Right atrium auricular region (tissue), 2 donors: ENCODE results near the gene SELENOO. TPM values are rescaled to one million over a fixed set of nuclear protein-coding genes. Genes with fewer than 3 reads are reported as not detected.

Experiments
- DNase-seq: peaks from one replicate; pipeline ENCODE4 v3.0.0-alpha.2; 2019; ENCODE audit warnings: low spot score
- H3K27ac ChIP-seq, 2 donors: fragments of 200-600 bp; sonication (generic); 1 replicate in 1 of 2; 2 replicates in 1 of 2; pipeline ENCODE4 v1.5.1; 2016 to 2019
- H3K27me3 ChIP-seq, 2 donors: fragments of 200-600 bp; sonication (generic); one replicate each; pipeline versions ENCODE4 v1.5.1 to v1.6.0; 2017 to 2019
- H3K36me3 ChIP-seq: fragments of 200-600 bp; sonication (generic); one replicate; pipeline ENCODE4 v1.5.1; 2016
- H3K4me1 ChIP-seq, 2 donors: fragments of 200-600 bp; sonication (generic); one replicate each; pipeline versions ENCODE4 v1.5.1 to v1.6.0; 2017 to 2019
- H3K4me3 ChIP-seq, 2 donors: fragments of 200-600 bp; sonication (generic); 1 replicate in 1 of 2; 2 replicates in 1 of 2; pipeline ENCODE4 v1.5.1; 2017 to 2019; ENCODE audit warnings: mild to moderate bottlenecking in 1 of 2, moderate library complexity in 1 of 2
- H3K9me3 ChIP-seq, 2 donors: fragments of 200-600 bp; sonication (generic); one replicate each; pipeline ENCODE4 v1.5.1; 2019
- CTCF ChIP-seq, 2 donors: fragments of 200-600 bp; sonication (generic); IDR thresholded peaks; one replicate each; pipeline ENCODE4 v1.5.1; 2019; ENCODE audit warnings: antibody characterized with exemption in 2 of 2
- total RNA-seq, 2 donors: library from RNA; depleted of rRNA; stranded (reverse); fragments of >200 nt; gene quantifications; one replicate each; pipeline ENCODE4 v1.1.0, GENCODE V29; 2016

Gene SELENOO
- total RNA-seq, 2 donors from 2014 or later = 18.0 to 20.0 TPM

GRCh38 chr22:50198624-50199017 is 2.2 kb upstream of the SELENOO start:
- Histone ChIP-seq H3K4me3 (no peak overlapping the region), H3K4me1 (peaks cover 0 to 19% of the 10 kb centered on the region in 2 donors), H3K27ac (no peak overlapping the region), H3K27me3 (no peaks in the 10 kb centered on the region), H3K36me3 (peaks cover 39% of the 10 kb centered on the region), H3K9me3 (no peaks in the 10 kb centered on the region)
- no peak for DNase-seq
- TF ChIP-seq CTCF (IDR thresholded peaks at IDR 0.05) = no peak

GRCh38 chr22:50199251-50199721 is 1.5 kb upstream of the SELENOO start:
- DNase-seq = no peak
- no peak for TF ChIP-seq CTCF (IDR thresholded peaks at IDR 0.05)
- no peaks in the 10 kb centered on the region for H3K9me3 ChIP-seq
- peak overlapping the region in 1 of 2 donors; percentile 86 for H3K27ac ChIP-seq
- H3K4me3 ChIP-seq = no peak overlapping the region
- H3K36me3 ChIP-seq = peaks cover 32% of the 10 kb centered on the region
- H3K27me3 ChIP-seq = no peaks in the 10 kb centered on the region
- peaks cover 0 to 19% of the 10 kb centered on the region in 2 donors for H3K4me1 ChIP-seq

- no peak for DNase-seq
- no peak for TF ChIP-seq CTCF (IDR thresholded peaks at IDR 0.05)
- peak overlapping the region; percentile 61 to 92 for H3K4me3 ChIP-seq
- peak overlapping the region; percentile 79 to 86 for H3K27ac ChIP-seq
- H3K27me3 ChIP-seq = no peaks in the 10 kb centered on the region
- peaks cover 0 to 19% of the 10 kb centered on the region in 2 donors for H3K4me1 ChIP-seq
- H3K36me3 ChIP-seq = peaks cover 26% of the 10 kb centered on the region
- no peaks in the 10 kb centered on the region for H3K9me3 ChIP-seq
Measured at GRCh38 chr22:50199829-50200460, 866 bp upstream of the SELENOO start.

- H3K27ac ChIP-seq = peak overlapping the region; percentile 79 to 86
- H3K27me3 ChIP-seq = no peaks in the 10 kb centered on the region
- no peak for TF ChIP-seq CTCF (IDR thresholded peaks at IDR 0.05)
- peak overlapping the region; percentile 61 to 92 for H3K4me3 ChIP-seq
- peaks cover 0 to 28% of the 10 kb centered on the region in 2 donors for H3K4me1 ChIP-seq
- DNase-seq = no peak
- H3K9me3 ChIP-seq = no peaks in the 10 kb centered on the region
- H3K36me3 ChIP-seq = peaks cover 17% of the 10 kb centered on the region
Measured at GRCh38 chr22:50201191-50202129, 649 bp downstream of the SELENOO start.

- Histone ChIP-seq H3K27ac (peak overlapping the region in 1 of 2 donors; percentile 78), H3K4me3 (peak overlapping the region; percentile 61 to 92), H3K27me3 (no peaks in the 10 kb centered on the region), H3K4me1 (peaks cover 0 to 36% of the 10 kb centered on the region in 2 donors), H3K36me3 (peaks cover 20% of the 10 kb centered on the region), H3K9me3 (no peaks in the 10 kb centered on the region)
- no peak for TF ChIP-seq CTCF (IDR thresholded peaks at IDR 0.05)
- DNase-seq = no peak
Measured at GRCh38 chr22:50202130-50202666, 1.4 kb downstream of the SELENOO start.
